Measurements from ENCODE around the gene MAN1C1.

DNA sequence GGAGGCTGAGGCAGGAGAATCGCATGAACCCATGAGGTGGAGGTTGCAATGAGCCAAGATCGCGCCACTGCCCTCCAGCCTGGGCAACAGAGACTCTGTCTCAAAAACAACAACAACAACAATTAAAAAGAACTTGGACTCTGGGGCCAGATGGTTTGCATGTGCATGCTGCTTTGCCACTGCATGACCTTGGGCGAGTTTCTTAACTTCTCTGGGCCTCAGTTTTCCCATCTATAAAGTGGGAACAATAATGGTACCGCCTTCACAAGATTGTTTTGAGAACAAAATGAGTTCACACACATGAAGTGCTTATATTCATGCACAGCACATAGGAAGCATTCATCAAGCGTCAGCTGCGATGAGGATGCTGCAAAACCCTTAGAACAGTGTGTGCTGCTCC is 74.6 kb downstream of the MAN1C1 start:
- TF ChIP-seq ESRRG (CRISPR knock-in tag; IDR thresholded peaks at IDR 0.05) (no peak), ZFP3 (CRISPR knock-in tag; IDR thresholded peaks at IDR 0.05) (no peak), ZFP30 (CRISPR knock-in tag; IDR thresholded peaks at IDR 0.05) (no peak), ARNTL (CRISPR knock-in tag; IDR thresholded peaks at IDR 0.05; ENCODE audit: borderline replicate concordance, low read depth) (no peak), TOX (CRISPR knock-in tag; IDR thresholded peaks at IDR 0.05; ENCODE audit: borderline replicate concordance) (no peak), BACH2 (CRISPR knock-in tag; IDR thresholded peaks at IDR 0.05; ENCODE audit: borderline replicate concordance) (no peak), RARB (CRISPR knock-in tag; IDR thresholded peaks at IDR 0.05) (no peak), OSR1 (CRISPR knock-in tag; IDR thresholded peaks at IDR 0.05) (no peak), ZC3H10 (CRISPR knock-in tag; IDR thresholded peaks at IDR 0.05) (no peak), SNAI2 (CRISPR knock-in tag; IDR thresholded peaks at IDR 0.05) (no peak)
- TF ChIP-seq, protein P1, sequence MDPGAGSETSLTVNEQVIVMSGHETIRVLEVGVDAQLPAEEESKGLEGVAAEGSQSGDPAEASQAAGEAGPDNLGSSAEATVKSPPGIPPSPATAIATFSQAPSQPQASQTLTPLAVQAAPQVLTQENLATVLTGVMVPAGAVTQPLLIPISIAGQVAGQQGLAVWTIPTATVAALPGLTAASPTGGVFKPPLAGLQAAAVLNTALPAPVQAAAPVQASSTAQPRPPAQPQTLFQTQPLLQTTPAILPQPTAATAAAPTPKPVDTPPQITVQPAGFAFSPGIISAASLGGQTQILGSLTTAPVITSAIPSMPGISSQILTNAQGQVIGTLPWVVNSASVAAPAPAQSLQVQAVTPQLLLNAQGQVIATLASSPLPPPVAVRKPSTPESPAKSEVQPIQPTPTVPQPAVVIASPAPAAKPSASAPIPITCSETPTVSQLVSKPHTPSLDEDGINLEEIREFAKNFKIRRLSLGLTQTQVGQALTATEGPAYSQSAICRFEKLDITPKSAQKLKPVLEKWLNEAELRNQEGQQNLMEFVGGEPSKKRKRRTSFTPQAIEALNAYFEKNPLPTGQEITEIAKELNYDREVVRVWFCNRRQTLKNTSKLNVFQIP (CRISPR knock-in tag; IDR thresholded peaks at IDR 0.05; ENCODE audit: borderline replicate concordance, low read depth) = no peak
- TF ChIP-seq, protein P2, sequence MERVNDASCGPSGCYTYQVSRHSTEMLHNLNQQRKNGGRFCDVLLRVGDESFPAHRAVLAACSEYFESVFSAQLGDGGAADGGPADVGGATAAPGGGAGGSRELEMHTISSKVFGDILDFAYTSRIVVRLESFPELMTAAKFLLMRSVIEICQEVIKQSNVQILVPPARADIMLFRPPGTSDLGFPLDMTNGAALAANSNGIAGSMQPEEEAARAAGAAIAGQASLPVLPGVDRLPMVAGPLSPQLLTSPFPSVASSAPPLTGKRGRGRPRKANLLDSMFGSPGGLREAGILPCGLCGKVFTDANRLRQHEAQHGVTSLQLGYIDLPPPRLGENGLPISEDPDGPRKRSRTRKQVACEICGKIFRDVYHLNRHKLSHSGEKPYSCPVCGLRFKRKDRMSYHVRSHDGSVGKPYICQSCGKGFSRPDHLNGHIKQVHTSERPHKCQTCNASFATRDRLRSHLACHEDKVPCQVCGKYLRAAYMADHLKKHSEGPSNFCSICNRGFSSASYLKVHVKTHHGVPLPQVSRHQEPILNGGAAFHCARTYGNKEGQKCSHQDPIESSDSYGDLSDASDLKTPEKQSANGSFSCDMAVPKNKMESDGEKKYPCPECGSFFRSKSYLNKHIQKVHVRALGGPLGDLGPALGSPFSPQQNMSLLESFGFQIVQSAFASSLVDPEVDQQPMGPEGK (CRISPR knock-in tag; IDR thresholded peaks at IDR 0.05; ENCODE audit: borderline replicate concordance) = no peak
- TF ChIP-seq, protein P3, sequence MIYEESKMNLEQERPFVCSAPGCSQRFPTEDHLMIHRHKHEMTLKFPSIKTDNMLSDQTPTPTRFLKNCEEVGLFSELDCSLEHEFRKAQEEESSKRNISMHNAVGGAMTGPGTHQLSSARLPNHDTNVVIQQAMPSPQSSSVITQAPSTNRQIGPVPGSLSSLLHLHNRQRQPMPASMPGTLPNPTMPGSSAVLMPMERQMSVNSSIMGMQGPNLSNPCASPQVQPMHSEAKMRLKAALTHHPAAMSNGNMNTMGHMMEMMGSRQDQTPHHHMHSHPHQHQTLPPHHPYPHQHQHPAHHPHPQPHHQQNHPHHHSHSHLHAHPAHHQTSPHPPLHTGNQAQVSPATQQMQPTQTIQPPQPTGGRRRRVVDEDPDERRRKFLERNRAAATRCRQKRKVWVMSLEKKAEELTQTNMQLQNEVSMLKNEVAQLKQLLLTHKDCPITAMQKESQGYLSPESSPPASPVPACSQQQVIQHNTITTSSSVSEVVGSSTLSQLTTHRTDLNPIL (CRISPR knock-in tag; IDR thresholded peaks at IDR 0.05; ENCODE audit: low read depth) = no peak

Data from SK-N-SH treated with all-trans-retinoic acid at 6 μM for 48 hours (cell line).